WTC11 (cell line): ENCODE data around the gene TRMT11. TPM values are rescaled to one million over a fixed set of nuclear protein-coding genes. Genes with fewer than 3 reads are reported as not detected.

Source experiments
- ATAC-seq: fragments of 200-7000 bp; cut with Tn5 transposase; 2 replicates; pipeline ENCODE4 v1.10.0; 2021; ENCODE audit warnings: mild to moderate bottlenecking, moderate library complexity
- CTCF ChIA-PET: fragments of 300-600 bp; sonication (Branson Sonifier 250); formaldehyde crosslinking; loops from one replicate; lab custom pipeline; 2021; ENCODE audit warnings: antibody characterized with exemption; lab: Charles Lee
- POLR2A ChIA-PET: fragments of 350-600 bp; sonication (Branson Sonifier 250); formaldehyde crosslinking; loops from one replicate; lab custom pipeline; 2021; ENCODE audit warnings: antibody characterized with exemption; lab: Charles Lee
- DNase-seq: peaks from one replicate; pipeline ENCODE4 v3.0.0; 2021; ENCODE audit warnings: low spot score
- H3K27ac Mint-ChIP-seq: 2 replicates; pipeline ENCODE4 v1.8.0; 2021; ENCODE audit warnings: mixed read lengths
- H3K27me3 Mint-ChIP-seq: 2 replicates; pipeline ENCODE4 v1.8.0; 2021; ENCODE audit warnings: low read depth, mild to moderate bottlenecking, moderate library complexity, mixed read lengths
- H3K36me3 Mint-ChIP-seq: 2 replicates; pipeline ENCODE4 v1.8.0; 2021; ENCODE audit warnings: mixed read lengths
- H3K4me1 Mint-ChIP-seq: 2 replicates; pipeline ENCODE4 v1.8.0; 2022; ENCODE audit warnings: mixed read lengths
- H3K4me3 Mint-ChIP-seq: 2 replicates; pipeline ENCODE4 v1.8.0; 2021; ENCODE audit warnings: mild to moderate bottlenecking, moderate library complexity, mixed read lengths
- H3K9me3 Mint-ChIP-seq: 2 replicates; pipeline ENCODE4 v1.8.0; 2021; ENCODE audit warnings: mixed read lengths
- ATF1 ChIP-seq: sonication (generic); formaldehyde crosslinking; IDR thresholded peaks from 2 replicates; pipeline ENCODE4 v1.8.1; 2023; ENCODE audit warnings: mild to moderate bottlenecking, moderate library complexity, missing genetic modification reagents
- CREM ChIP-seq: sonication (generic); formaldehyde crosslinking; IDR thresholded peaks from 2 replicates; pipeline ENCODE4 v1.8.1; 2022; ENCODE audit warnings: mild to moderate bottlenecking, missing genetic modification reagents, moderate library complexity
- ETV6 ChIP-seq: sonication (generic); formaldehyde crosslinking; IDR thresholded peaks from 2 replicates; pipeline ENCODE4 v1.8.1; 2022; ENCODE audit warnings: mild to moderate bottlenecking, missing genetic modification reagents
- FOXJ3 ChIP-seq: sonication (generic); formaldehyde crosslinking; IDR thresholded peaks from 2 replicates; pipeline ENCODE4 v1.9.0; 2021; ENCODE audit warnings: missing genetic modification reagents, mild to moderate bottlenecking, borderline replicate concordance
- FOXK1 ChIP-seq: sonication (generic); formaldehyde crosslinking; IDR thresholded peaks from 2 replicates; pipeline ENCODE4 v1.8.0; 2022; ENCODE audit warnings: mild to moderate bottlenecking, moderate library complexity, missing genetic modification reagents
- HMGA2 ChIP-seq: fragments of 250-450 bp; sonication (Bioruptor Pico); IDR thresholded peaks from 2 replicates; pipeline ENCODE4 v1.4.0; 2021; ENCODE audit warnings: mild to moderate bottlenecking, moderate library complexity
- JUN ChIP-seq: sonication (generic); formaldehyde crosslinking; IDR thresholded peaks from 2 replicates; pipeline ENCODE4 v1.8.0; 2023; ENCODE audit warnings: mild to moderate bottlenecking, missing genetic modification reagents
- NFE2L1 ChIP-seq: sonication (generic); formaldehyde crosslinking; IDR thresholded peaks from 2 replicates; pipeline ENCODE4 v1.8.1; 2023; ENCODE audit warnings: missing genetic modification reagents
- NR2C2 ChIP-seq: sonication (generic); formaldehyde crosslinking; IDR thresholded peaks from 2 replicates; pipeline ENCODE4 v1.8.0; 2022; ENCODE audit warnings: mild to moderate bottlenecking, missing genetic modification reagents
- RORB ChIP-seq: fragments of 250-450 bp; sonication (Bioruptor Pico); IDR thresholded peaks from 2 replicates; pipeline ENCODE4 v1.9.0; 2021; ENCODE audit warnings: mild to moderate bottlenecking
- SOX15 ChIP-seq: fragments of 250-450 bp; sonication (Bioruptor Pico); IDR thresholded peaks from 2 replicates; pipeline ENCODE4 v1.9.0; 2021; ENCODE audit warnings: mild to moderate bottlenecking
- total RNA-seq: library from RNA; stranded (reverse); gene quantifications from 3 replicates; pipeline ENCODE4 v1.2.3, GENCODE V29; 2021
- TF ChIP-seq, protein P1 (sequence below): fragments of 250-450 bp; sonication (Bioruptor Pico); IDR thresholded peaks from 2 replicates; pipeline ENCODE4 v1.9.0; 2021; ENCODE audit warnings: mild to moderate bottlenecking
- TF ChIP-seq, protein P2 (sequence below): sonication (generic); formaldehyde crosslinking; IDR thresholded peaks from 2 replicates; pipeline ENCODE4 v1.8.1; 2022; ENCODE audit warnings: mild to moderate bottlenecking, moderate library complexity, missing genetic modification reagents
- TF ChIP-seq, protein P3 (sequence below): sonication (generic); formaldehyde crosslinking; IDR thresholded peaks from 2 replicates; pipeline ENCODE4 v1.8.1; 2023; ENCODE audit warnings: mild to moderate bottlenecking, missing genetic modification reagents, moderate library complexity
- TF ChIP-seq, protein P4 (sequence below): sonication (generic); formaldehyde crosslinking; conservative IDR thresholded peaks from 2 replicates; pipeline ENCODE4 v1.8.1; 2023; ENCODE audit warnings: mild to moderate bottlenecking, low read depth, missing genetic modification reagents, moderate library complexity
- TF ChIP-seq, protein P5 (sequence below): sonication (generic); formaldehyde crosslinking; IDR thresholded peaks from 2 replicates; pipeline ENCODE4 v1.8.1; 2022; ENCODE audit warnings: missing genetic modification reagents, borderline replicate concordance
- TF ChIP-seq, protein P6 (sequence below): sonication (generic); formaldehyde crosslinking; IDR thresholded peaks from 2 replicates; pipeline ENCODE4 v1.8.1; 2022; ENCODE audit warnings: low read depth, missing genetic modification reagents, borderline replicate concordance
- TF ChIP-seq, protein P7 (sequence below): fragments of 250-450 bp; sonication (Bioruptor Pico); IDR thresholded peaks from 2 replicates; pipeline ENCODE4 v1.9.0; 2021; ENCODE audit warnings: mild to moderate bottlenecking, borderline replicate concordance

Gene TRMT11
- total RNA-seq, 1 experiment from 2014 or later = 32.3 TPM

DNA sequence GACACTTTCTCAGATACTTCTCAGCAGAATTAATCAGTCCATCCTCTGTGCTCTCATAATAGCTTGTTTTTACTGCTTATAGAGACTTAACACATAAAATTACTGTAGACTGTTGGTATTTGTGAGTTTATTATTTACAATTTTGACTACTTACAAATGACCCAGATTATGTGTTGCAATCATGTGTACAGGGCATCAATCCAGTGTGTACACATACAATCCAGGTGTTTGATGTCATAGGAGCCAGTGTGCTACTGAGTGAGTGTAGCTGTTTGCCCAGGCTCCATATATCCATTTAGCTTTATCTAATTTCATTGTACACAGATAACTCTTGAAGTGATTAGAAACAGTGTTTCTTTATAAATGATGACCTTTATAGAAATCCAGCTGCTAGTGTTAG is 31.3 kb downstream of the TRMT11 start:
- TF ChIP-seq, protein P1, sequence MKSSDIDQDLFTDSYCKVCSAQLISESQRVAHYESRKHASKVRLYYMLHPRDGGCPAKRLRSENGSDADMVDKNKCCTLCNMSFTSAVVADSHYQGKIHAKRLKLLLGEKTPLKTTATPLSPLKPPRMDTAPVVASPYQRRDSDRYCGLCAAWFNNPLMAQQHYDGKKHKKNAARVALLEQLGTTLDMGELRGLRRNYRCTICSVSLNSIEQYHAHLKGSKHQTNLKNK (CRISPR knock-in tag) = no peak
- TF ChIP-seq, protein P2, sequence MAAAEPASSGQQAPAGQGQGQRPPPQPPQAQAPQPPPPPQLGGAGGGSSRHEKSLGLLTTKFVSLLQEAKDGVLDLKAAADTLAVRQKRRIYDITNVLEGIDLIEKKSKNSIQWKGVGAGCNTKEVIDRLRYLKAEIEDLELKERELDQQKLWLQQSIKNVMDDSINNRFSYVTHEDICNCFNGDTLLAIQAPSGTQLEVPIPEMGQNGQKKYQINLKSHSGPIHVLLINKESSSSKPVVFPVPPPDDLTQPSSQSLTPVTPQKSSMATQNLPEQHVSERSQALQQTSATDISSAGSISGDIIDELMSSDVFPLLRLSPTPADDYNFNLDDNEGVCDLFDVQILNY (CRISPR knock-in tag) = no peak
- no peak for TF ChIP-seq HMGA2 (CRISPR knock-in tag)
- TF ChIP-seq, protein P3, sequence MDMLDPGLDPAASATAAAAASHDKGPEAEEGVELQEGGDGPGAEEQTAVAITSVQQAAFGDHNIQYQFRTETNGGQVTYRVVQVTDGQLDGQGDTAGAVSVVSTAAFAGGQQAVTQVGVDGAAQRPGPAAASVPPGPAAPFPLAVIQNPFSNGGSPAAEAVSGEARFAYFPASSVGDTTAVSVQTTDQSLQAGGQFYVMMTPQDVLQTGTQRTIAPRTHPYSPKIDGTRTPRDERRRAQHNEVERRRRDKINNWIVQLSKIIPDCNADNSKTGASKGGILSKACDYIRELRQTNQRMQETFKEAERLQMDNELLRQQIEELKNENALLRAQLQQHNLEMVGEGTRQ (CRISPR knock-in tag) = no peak
- TF ChIP-seq, protein P4, sequence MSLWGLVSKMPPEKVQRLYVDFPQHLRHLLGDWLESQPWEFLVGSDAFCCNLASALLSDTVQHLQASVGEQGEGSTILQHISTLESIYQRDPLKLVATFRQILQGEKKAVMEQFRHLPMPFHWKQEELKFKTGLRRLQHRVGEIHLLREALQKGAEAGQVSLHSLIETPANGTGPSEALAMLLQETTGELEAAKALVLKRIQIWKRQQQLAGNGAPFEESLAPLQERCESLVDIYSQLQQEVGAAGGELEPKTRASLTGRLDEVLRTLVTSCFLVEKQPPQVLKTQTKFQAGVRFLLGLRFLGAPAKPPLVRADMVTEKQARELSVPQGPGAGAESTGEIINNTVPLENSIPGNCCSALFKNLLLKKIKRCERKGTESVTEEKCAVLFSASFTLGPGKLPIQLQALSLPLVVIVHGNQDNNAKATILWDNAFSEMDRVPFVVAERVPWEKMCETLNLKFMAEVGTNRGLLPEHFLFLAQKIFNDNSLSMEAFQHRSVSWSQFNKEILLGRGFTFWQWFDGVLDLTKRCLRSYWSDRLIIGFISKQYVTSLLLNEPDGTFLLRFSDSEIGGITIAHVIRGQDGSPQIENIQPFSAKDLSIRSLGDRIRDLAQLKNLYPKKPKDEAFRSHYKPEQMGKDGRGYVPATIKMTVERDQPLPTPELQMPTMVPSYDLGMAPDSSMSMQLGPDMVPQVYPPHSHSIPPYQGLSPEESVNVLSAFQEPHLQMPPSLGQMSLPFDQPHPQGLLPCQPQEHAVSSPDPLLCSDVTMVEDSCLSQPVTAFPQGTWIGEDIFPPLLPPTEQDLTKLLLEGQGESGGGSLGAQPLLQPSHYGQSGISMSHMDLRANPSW (CRISPR knock-in tag) = no peak
- no peak for TF ChIP-seq JUN
- TF ChIP-seq, protein P5, sequence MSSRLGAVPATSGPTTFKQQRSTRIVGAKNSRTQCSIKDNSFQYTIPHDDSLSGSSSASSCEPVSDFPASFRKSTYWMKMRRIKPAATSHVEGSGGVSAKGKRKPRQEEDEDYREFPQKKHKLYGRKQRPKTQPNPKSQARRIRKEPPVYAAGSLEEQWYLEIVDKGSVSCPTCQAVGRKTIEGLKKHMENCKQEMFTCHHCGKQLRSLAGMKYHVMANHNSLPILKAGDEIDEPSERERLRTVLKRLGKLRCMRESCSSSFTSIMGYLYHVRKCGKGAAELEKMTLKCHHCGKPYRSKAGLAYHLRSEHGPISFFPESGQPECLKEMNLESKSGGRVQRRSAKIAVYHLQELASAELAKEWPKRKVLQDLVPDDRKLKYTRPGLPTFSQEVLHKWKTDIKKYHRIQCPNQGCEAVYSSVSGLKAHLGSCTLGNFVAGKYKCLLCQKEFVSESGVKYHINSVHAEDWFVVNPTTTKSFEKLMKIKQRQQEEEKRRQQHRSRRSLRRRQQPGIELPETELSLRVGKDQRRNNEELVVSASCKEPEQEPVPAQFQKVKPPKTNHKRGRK (CRISPR knock-in tag) = no peak
- TF ChIP-seq RORB (CRISPR knock-in tag) = no peak
- TF ChIP-seq ATF1 = no peak
- no peak for TF ChIP-seq FOXJ3 (CRISPR knock-in tag)
- no peak for TF ChIP-seq NFE2L1 (CRISPR knock-in tag)
- no peak for TF ChIP-seq CREM
- TF ChIP-seq, protein P6, sequence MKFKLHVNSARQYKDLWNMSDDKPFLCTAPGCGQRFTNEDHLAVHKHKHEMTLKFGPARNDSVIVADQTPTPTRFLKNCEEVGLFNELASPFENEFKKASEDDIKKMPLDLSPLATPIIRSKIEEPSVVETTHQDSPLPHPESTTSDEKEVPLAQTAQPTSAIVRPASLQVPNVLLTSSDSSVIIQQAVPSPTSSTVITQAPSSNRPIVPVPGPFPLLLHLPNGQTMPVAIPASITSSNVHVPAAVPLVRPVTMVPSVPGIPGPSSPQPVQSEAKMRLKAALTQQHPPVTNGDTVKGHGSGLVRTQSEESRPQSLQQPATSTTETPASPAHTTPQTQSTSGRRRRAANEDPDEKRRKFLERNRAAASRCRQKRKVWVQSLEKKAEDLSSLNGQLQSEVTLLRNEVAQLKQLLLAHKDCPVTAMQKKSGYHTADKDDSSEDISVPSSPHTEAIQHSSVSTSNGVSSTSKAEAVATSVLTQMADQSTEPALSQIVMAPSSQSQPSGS = no peak
- TF ChIP-seq FOXK1 = no peak
- no peak for TF ChIP-seq NR2C2
- TF ChIP-seq ETV6 (CRISPR knock-in tag) = no peak
- TF ChIP-seq, protein P7, sequence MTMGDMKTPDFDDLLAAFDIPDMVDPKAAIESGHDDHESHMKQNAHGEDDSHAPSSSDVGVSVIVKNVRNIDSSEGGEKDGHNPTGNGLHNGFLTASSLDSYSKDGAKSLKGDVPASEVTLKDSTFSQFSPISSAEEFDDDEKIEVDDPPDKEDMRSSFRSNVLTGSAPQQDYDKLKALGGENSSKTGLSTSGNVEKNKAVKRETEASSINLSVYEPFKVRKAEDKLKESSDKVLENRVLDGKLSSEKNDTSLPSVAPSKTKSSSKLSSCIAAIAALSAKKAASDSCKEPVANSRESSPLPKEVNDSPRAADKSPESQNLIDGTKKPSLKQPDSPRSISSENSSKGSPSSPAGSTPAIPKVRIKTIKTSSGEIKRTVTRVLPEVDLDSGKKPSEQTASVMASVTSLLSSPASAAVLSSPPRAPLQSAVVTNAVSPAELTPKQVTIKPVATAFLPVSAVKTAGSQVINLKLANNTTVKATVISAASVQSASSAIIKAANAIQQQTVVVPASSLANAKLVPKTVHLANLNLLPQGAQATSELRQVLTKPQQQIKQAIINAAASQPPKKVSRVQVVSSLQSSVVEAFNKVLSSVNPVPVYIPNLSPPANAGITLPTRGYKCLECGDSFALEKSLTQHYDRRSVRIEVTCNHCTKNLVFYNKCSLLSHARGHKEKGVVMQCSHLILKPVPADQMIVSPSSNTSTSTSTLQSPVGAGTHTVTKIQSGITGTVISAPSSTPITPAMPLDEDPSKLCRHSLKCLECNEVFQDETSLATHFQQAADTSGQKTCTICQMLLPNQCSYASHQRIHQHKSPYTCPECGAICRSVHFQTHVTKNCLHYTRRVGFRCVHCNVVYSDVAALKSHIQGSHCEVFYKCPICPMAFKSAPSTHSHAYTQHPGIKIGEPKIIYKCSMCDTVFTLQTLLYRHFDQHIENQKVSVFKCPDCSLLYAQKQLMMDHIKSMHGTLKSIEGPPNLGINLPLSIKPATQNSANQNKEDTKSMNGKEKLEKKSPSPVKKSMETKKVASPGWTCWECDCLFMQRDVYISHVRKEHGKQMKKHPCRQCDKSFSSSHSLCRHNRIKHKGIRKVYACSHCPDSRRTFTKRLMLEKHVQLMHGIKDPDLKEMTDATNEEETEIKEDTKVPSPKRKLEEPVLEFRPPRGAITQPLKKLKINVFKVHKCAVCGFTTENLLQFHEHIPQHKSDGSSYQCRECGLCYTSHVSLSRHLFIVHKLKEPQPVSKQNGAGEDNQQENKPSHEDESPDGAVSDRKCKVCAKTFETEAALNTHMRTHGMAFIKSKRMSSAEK = no peak
- TF ChIP-seq SOX15 (CRISPR knock-in tag) = no peak
- H3K27ac Mint-ChIP-seq = no peak overlapping the region
- no peaks in the 10 kb centered on the region for H3K27me3 Mint-ChIP-seq
- ChIA-PET POLR2A (no interaction called here), CTCF (interaction anchor here (0.8 kb wide), 1 partner anchor 34 kb away, joined by 3 read pairs; no protein-coding TSS in a partner anchor)
- ATAC-seq = no peak
- DNase-seq = no peak
- H3K4me1 Mint-ChIP-seq = no peaks in the 10 kb centered on the region
- H3K4me3 Mint-ChIP-seq = no peak overlapping the region
- peaks cover 52% of the 10 kb centered on the region for H3K36me3 Mint-ChIP-seq
- no peaks in the 10 kb centered on the region for H3K9me3 Mint-ChIP-seq
